Islet of Langerhans (tissue), 1 donor: ENCODE results near the gene SEZ6L2.
A peak's percentile ranks its signal among the peaks of the same experiment; 100 is the strongest.
"Not testable (repeated sequence)": the region's sequence is repeated elsewhere in the genome, so short reads cannot be mapped to it uniquely, and the experiment has no call there.

Experiments
- FAIRE-seq: peaks from one replicate; lab custom pipeline; 2011; peaks lifted over from hg19 to GRCh38; lab: Jason Lieb, UNC

Gene SEZ6L2

DNA sequence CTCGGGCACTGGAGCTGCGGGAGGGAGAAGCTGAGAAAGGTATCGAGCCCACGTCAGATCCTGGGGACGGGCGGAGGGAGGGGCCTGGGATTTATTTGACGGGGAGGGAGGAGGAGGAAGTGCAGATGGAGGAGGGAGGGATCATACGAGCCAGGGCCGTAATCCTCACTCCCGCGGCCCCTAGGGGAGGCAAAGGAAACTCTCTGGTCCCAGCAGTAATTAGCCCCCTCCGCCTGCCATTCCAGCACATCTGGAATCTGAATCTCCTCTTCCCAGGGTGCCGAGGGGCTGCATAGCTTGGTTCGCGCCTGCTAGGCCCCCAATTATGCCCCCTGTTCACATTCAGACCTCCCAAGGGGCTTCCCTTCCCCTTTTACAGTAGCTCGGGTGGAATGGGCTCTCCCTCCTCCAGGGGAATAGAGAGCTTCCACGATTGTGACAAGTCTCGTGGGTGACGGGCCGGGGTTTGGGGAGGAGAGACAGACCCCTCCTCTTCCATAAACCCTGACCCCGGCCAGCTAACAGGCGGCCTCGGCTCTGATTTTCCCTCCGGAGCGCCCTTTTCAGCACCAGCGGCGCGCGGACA lies at the start of gene SEZ6L2:
SEZ6L2 (minus strand) TSS at position 35 of the 586 bp plus-strand sequence. CDS start 531 bp downstream, outside the sequence.
- FAIRE-seq, result peak; percentile 30

DNA sequence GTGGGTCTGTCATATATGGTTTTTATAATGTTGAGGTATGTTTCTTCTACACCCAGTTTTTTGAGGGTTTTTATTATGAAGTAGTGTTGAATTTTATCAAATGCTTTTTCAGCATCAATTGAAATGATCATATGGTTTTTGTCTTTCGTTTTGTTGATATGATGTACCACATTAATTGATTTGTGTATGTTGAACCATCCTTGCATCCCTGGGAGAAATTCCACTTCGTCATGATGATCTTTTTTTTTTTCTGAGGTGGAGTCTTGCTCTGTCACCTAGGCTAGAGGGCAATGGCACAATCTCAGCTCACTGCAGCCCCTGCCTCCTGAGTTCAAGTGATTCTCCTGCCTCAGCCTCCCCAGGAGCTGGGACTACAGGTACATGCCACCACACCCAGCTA lies 48.5 kb upstream of the SEZ6L2 start:
- no peak for FAIRE-seq

DNA sequence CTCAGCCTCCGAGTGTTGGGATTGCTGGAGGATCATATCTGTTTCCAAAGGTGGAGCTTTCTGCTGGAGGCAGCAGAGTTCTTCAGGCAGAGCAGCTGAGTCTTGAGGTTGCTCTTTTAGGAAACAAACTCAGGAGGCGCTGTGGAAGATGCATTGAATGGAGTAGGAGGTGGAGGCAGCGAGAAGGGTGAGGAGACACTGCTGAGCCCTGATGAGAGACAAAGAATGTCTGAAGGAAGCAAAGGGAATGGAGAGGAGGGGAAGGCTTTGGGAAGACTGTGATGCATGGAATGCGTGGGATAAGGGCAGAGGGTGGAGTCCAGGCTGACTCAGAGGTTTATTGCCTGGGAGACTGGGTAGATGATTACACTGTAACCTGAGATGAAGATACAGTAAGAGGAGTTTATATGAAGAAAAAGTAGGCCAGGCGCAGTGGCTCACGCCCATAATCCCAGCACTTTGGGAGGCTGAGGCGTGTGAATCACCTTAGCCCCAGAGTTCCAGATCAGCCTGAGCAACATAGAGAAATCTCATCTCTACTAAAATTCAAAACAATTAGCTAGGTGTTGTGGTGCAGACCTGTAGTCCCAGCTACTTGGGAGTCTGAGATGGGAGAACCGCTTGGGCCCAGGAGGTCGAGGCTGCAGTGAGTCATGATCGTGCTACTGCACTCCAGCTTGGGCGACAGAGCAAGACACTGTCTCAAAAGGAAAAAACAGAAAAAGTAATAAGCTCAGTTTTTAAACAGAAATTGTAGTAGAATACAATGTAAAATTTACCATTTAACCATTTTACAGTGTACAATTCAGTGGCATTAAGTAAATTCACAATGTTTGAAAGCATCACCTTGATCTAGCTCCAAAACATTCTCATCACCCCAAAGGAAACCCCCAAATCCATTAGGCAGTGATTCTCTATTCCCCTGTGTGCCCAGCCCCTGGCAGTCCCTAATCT lies 44.8 kb upstream of the SEZ6L2 start:
- no peak for FAIRE-seq

DNA sequence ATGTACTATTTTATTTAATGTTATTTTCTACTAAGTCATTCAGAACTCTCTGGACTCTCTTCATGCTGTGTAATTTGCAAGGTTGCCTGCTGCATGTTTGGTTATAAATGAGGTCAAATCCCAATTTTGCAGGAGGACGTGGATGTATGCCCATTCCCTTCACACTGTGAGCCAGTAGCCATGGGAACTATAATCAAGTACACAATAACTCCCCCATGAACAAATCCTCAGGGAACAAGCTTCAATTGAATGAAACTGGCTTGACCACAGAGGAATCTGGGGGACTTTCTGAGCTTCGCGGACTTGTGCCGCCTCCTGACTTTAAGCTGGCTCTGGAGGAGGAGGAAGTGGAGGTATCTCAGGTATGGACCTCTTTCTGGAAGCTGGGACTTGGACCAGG lies 41.3 kb upstream of the SEZ6L2 start:
- no peak for FAIRE-seq

DNA sequence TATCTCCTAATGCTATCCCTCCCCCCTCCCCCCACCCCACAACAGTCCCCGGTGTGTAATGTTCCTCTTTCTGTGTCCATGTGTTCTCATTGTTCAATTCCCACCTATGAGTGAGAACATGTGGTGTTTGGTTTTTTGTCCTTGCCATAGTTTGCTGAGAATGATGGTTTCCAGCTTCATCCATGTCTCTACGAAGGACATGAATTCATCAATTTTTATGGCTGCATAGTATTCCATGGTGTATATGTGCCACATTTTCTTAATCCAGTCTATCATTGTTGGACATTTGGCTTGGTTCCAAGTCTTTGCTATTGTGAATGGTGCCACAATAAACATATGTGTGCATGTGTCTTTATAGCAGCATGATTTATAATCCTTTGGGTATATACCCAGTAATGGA lies 32.4 kb upstream of the SEZ6L2 start:
- not testable (repeated sequence) for FAIRE-seq

DNA sequence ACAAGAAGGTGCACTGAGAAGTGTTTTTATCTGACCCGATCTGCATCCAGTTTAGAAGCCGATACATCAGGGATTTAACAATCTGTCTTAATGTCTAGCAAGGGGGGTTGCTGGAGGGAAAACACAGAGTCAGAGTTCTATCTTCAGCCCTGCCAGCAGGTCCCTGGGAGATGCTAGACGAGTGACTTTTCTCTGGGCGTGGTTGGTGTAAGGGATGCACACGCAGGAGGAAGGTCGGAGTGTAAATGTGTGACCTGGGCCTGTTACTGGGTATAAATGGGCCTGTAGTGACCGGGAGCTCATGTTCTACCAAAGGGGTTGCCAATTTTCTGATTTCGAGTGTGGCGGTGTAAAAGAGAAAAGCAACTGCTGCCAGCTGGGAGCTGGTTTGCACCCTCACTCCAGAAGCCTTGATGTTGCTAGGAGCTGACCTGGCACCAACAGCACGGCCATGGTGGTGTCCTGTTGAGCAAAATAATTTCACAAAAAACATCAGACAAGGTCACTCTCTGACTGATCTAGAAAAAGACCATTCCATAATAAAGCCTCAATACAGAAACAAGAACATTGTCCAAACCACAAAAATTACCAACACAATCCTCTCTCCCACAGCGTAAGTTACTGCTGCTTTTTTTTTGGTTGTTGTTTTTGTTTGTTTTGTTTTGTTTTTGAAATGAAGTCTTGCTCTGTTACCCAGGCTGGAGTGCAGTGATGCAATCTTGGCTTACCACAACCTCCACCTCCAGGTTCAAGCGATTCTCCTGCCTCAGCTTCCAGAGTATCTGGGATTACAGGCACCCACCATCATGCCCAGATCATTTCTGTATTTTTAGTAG lies 27.9 kb upstream of the SEZ6L2 start:
- no peak for FAIRE-seq

DNA sequence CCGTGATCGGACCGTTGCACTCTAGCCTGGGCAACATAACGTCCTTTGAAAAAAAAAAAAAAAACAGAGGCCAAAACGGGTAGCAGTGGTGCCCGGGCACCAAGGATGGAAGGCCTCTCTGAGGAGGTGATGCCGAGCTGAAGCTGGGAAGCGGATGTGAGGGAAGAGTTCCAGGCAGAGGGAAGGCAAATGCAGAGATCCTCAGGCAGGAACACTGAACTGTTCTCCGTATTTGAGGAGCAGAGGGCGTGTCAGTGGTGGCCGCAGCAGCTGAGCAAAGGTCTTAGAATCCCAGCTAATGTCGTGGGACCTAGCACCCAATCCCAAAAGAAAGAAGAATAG lies 27.3 kb upstream of the SEZ6L2 start:
- FAIRE-seq, result no peak

DNA sequence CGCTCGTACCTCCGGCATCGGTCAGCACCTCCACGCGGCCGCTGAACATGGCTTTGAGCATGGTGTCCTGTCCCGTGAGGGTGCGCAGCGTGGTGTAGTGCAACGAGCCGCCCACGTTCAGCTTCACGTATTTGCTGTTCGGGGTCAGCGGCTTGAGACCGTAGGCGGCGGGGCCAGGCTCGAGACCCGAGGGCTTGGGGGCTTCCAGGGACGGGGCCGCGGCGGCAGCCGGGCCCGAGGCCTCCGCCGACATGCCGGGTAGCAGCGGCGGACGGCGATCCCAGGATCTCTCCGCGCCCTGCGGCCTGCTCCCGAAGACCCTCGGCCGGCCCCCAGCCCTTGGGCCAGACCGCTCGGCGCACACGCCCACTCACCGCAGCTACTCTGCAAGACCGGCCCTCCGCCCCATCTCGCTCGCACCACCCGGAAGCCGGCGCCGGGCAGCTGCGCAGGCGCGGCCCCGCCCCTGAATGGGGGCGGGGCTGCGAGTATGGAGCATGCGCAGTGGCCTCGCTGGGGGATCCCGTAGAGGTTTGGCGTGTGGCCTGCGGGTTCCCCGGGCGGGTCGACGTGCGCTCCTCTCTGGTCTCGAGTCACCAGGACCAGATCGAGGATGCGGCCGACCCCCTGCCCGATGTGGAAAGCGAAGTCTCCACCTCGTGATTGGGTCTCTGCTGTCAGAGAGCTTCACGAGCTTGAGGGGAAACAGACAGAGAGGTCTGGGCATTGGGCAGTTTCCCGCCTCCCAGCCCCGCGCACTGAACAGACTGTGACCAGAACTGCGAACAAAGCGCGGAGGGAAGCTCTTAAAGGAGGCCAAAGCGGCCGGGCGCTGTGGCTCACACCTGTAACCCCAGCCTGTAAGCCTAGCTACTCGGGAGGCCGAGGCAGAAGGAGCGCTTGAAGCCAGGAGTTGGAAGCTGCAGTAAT lies 26.7 kb upstream of the SEZ6L2 start, which contains the start of gene KCTD13:
KCTD13 (minus strand) TSS at position 446 of the 930 bp plus-strand sequence; CDS start at position 253, 193 bp downstream.
- FAIRE-seq, result no peak

DNA sequence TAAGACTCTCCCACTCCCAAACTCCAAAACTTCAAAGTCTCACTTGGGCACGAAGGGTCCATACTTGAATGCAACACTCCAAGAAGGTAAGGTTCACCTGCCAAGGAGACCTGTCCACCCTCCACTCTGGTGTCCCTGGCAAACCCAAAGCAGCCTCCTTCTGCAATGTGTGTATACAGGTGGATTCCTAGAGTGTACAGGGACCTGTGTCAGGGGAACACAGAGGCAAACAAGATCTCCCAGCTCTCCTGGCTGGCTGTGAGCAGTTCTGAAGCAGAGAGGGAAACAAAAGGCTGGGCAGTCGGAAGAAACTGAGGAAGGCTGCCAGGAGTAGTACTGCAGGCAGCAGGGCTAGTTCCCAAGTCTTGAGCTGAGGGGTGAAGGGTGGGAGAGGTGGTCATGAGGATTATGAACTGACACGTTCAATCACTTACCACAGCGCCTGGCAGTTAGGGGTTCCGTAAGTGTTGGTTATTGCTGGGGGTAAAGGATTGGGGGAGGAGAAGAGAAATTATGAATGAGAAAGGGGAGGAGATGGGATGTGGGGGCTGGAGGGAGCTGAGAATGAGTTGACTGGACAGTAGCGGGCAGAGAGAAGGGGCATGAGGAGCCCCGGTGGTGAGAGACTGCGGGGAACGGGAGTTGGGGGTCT lies 25.9 kb upstream of the SEZ6L2 start:
- no peak for FAIRE-seq

DNA sequence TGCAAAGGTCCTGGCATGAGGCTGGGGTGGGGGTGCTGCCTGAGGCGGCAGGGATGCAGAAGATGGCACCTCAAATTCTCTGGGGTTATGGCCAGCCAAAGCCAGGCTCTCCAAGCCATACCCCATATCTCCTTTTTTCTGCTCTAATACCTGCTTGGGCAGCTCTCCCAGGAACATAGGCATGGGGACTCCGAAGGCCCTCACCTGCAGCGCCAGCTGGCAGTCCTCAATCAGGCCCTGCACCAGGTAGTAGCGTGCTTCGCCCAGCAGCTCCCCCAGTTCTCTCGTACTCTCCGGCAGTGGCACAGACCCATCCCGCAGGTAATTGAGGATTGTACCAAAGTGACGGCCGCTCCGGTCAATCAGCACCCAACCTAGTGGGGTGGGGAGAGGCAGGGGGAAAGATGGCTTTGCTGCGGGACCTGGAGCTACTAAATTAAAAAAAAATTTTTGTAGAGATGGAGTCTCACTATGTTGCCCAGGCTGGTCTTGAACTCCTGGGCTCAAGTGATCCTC lies 23.7 kb upstream of the SEZ6L2 start:
- FAIRE-seq, result no peak

DNA sequence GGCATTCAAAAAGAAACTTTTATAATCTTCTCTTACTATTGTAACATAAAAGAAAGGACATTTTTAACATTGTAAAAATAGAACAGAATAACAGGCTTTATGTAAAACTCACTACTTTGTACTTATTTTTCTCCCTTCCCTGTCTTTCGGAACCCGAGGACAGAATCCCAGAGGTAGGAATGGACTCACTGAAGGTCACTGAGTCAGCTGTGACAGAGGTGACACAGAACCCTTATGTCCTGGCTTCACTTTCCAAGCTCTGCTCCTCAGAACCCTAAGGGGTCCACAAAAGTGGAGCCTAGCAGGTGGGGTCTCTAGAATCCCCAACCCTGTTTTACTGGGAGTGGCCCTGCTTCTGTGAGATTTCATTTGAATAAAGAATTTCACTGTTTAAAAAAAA lies 23.0 kb upstream of the SEZ6L2 start:
- FAIRE-seq, result no peak

DNA sequence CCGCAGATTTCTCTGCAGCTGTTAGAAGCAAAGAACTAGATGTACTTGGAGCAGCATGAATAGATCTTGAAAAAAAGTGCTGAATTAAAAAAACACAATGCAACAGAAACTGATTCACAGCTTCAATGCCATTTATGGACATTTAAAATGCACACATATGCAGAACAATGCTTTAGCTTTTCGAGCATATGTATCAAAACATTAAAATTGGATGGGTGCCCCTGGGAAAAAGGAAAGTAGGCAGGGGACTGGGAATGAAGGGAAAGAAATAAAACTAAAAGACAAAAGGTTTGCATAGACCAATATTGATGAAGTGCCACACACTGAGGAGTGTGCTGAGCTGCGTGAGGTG lies 21.7 kb upstream of the SEZ6L2 start:
- FAIRE-seq, result no peak

DNA sequence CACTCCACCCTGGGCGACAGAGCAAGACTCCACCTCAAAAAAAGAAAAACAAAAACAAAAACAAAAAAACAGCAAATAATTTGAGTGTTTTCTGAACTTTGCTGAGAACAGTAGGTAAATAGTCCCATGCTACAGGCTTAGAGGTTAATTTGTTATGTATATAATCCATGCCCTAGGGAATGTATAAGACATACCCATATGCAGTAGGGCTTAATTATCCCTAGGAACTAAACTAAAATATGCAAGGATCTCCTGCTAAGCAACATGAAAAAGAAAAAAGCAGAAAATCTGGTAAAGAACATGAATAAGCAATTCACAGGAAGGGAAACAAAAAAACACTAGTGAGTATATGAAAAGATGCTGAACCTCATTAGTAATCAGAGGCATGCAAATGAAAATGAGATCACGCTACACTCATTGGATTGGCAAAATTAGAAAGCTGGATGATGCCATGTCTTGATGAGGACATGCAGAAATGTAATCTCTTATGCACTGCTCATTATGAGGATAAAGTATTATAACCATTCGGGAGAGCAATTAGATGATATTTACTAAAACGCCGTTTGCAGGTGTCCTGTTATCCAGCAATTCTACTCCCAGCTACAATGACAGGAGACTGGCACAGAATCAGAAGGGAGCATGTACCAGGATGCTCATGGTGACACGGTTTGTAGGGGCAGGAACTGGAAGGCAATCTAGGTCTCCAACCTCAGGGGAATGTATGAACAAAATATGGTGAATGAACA lies 21.1 kb upstream of the SEZ6L2 start:
- FAIRE-seq, result no peak

DNA sequence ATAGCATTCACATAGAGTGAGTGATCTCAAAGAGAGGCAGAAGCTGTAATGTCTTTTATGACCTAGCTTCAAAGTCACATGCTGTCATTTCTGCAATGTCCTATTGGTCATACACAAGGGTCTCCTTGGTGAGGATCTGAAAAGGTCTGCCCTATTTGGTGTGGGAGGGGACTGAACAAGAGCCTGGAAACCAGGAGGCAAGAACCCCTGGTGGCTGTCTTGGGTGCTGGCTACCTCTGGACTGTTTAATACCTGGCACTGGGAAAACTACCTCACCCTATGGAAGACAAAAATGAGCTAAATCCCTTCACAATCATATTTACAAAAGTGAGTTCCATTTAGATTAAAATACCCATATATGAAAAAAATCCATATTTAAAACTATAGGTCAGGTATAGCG lies 17.6 kb upstream of the SEZ6L2 start:
- no peak for FAIRE-seq

DNA sequence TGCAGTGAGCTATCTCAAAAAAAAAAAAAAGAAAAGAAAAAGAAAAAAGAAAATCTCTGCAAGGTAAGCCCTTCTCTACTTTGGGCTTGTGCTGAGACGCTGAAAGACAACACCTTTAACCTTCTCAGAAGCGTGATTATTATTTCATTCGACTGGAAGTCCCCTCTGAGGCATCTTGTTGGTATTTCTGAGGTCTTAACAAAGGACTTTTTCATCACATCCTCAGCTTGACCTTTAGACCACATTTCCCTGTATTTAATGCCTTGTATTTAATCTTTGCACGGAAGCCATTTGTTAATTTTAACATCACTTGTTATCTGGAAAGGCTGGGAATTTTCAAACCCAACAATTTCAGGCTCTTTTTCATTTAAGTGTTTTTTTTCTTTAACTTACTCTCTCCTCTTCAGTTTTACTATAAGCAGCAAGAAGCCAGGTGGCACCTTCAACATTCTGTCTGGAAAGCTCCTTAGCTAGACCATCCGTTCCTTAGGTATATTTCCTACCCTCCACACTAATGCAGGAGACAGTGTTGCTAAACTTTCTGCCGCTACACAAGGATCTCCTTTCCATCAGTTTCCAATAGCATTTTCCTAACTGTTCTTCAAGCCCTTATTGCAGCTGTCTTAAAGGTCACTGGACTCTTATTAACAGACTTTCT lies 16.4 kb upstream of the SEZ6L2 start:
- no peak for FAIRE-seq

DNA sequence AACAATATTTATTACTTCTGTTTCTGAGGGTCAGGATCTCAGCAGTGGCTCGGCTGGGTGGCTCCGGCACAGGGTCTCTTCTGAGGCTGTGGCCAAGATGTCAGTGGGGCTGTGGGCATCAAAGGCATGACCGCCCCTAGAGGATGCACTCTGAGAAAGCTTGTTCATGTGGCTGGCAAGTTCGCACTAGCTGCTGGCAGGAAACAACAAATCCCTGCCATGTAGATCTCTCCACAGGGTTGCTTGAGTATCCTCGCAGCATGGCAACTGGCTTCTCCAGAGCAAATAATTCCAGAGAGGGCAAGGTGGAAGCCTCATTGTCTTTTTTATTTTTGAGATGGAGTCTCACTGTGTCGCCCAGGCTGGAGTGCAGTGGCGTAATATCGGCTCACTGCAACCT lies 14.2 kb upstream of the SEZ6L2 start:
- no peak for FAIRE-seq

DNA sequence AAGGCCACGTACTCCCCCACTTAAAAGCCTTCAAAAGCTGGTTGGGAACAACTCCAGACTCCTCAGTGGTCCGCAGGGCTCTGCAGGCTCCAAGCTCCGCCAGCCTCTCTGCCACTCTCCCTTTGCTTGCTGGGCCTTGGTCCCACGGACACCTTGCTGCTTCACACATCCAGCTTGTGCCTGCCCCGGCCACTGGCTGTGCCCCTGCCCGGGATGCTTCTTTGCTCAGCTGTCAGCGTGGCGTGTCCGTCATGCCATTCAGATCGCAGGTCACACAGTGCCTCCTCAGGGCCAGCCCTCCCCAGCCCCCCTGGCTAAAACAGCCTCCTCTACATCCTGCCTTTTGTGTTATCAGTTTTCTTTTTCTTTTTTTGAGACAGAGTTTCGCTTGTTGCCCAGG lies 12.7 kb upstream of the SEZ6L2 start:
- FAIRE-seq, result no peak

DNA sequence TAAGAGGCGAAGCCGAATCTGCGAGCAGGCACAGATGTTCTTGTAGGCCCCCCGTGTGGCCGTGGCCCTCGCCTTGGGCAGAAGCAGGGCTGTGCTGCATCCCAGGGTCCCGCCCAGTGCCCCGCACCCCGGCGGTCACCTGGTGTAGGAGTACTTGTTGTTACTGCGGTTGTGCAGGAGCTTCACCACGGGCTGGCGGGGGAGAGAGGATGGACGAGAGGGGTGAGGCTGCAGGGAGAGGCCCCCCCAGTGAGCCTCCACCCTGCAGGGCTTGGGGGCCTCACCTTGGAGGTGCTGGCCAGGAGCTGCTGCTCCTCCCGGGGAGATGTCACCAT lies 12.3 kb upstream of the SEZ6L2 start:
- FAIRE-seq, result no peak

DNA sequence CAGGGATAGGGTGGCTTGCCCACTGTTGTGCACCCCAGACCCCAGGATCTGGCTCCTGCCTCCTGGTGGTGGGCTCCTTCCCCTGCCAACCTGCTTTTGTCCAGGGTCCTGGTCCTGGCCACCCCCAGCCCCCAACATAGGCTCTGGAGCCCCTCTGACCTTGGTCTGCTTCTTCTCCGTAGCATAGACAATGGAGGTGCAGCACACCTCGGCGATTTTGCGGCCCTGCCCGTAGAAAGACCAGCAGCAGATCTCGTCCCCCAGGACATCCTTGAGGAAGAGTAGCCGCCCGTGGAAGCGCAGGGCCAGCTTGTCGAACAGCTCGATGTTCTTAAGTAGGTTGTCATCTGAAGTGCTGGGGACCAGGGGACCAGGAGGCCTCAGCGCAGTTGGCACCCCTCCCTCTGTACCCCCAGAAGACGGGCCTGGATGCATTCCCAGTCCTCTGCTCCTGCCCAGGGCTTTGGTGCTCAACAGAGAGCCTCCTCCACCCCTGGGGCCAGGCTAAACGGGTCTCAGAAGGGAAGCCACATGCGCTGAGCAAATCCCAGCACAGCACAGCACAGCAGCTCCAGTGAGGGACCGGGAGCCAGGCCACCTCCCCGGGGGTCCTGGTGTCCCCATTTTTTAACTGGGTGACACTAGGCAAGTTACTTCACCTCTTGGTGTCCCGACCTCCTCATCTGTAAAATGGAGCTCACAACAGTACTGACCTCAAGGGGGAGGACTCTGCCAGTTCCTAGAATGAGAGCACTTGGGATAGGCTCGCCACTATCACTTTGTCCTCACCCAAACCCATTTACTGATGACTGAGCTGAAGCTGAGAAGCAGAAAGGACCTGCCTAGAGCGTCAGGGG lies 11.7 kb upstream of the SEZ6L2 start:
- no peak for FAIRE-seq
